CD4-positive, alpha-beta T cell treated with Interleukin-1 beta for 1 hour (primary cell): ENCODE data around the gene TRPV6.

Source experiments
- DNase-seq, 2 donors: peaks; one replicate each; pipeline ENCODE4 v3.0.0-alpha.2; 2020 to 2022

TRPV6 gene

DNA sequence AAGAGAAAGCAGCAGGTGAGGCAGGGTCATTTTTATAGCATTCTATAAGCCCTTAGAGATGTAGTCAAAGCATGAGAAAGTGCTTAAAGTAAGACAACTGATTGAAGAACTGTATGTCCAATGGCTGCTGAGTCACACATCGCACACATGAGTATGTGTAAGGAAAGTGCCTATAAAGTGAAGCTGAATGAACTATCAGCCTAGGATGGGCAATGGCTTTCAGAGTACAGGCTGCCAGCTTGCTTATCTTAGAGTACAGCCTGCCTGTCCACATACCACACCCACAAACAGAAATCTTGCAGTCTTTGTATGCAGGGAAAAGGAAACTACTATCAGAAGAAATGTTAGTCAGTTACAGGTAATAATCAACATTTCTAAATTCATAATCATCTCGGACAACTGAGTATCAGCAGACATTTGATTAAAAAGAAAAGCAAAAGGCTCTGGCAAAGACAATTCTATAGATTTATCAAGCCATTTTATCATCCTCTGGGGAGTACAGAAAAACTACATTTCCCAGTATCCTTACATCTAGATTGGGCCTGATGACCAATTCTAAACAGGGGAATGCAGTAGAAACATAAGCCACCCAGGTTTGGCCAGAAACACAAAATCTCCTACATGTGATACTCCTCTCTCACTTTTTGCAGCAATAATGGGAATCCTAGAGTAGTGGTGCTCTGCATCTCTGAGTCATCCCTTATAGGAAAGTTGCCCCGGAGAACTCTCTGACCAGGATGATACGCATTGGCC, 46.9 kb downstream of the TRPV6 start:
- DNase-seq: no peak

DNA sequence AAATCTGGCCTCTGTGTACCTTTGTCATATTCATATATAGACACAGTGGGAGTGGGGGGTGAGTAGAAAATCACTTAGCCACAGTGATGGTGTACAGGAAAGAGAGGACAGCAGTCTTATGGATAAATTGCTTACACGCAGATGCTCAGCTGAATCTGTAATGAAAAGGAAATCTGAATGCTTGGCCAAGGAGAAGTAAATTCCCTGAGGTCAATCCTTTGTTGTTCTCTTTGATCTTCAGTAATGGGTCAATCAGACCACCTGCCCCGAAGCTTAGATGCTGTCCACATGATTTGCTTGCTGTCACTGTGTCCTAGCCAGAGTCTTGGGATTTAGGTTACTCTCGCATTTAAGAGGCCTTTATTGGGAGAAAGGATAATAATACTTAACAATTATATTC, 49.1 kb downstream of the TRPV6 start:
- DNase-seq: no peak

DNA sequence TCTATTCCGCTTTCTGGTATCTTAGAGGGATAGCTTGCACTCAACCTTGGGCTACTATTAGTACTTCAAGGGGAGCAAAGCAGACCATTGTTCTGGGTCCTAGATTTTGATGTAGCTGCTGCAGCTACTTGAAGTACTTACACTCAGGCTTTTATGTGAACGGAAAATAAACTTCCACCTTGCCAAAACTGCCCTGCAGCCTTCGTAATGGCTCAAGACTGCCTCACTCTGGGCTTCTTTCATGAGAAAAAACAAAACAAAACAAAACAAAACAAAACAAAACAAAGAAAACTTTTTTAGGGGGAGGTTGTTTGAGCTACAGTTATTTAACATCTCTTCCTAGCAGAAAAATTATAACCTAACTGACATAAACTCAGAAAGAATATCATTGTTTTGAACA, 50.1 kb downstream of the TRPV6 start:
- peak in 1 of 2 donors; percentile 40 for DNase-seq

DNA sequence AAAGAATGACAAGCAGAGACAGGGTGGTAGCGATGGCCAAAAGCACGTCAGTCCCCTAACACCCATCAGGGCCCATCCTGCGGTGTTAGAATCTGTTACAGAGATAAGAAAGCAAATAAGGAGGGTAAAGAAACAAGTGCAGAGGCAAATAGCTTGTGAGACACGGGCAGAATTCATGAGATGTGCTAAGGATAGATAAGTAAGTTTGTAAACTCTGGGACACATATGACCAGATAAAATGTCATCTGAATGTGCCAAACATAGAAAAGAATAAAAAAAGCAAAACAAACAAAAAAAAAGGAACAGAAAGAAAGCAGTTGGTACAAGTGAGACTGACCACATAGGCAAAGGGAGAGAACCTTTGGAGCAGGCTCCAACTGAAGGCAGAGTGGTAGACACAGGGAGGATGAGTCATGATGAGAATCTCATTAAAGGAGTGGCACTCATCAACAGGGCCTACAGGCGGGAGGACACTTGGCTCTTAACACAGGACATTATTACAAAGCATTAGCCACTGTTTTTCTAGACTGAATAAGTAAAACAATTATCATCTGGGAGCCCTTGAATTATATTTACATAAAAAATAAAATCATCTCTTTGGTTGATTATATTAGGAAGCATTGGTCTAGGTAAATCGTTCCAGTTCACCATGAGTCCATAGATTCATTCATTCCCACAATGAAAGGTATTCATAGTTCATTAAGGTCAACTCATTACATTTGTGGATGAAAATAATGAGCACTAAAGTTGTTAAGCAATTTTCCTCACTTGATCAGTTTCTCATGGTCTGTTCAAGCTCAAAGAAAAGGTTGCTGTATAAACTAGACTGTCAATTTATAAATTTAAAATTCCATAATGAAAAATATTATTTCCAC, 52.1 kb downstream of the TRPV6 start:
- no peak for DNase-seq

DNA sequence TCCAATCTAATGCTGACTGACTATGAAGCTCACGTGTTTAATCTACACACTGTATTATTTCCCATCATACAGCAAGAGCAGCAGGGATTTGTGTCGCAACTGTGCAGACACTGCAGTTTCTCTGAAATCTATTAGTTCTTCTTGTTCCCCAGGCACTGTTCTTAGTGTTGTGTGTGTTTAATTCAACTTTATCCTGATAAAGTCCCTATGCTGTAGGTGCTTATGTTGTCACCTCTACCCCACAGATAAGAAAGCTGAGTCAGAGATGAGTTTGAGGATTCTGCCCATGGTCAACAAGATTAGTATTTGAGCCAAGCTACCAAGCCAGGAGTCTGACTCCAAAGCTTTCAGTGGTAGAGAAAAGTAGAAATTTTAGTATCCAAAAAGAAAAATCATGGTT, 53.1 kb downstream of the TRPV6 start:
- DNase-seq: no peak

DNA sequence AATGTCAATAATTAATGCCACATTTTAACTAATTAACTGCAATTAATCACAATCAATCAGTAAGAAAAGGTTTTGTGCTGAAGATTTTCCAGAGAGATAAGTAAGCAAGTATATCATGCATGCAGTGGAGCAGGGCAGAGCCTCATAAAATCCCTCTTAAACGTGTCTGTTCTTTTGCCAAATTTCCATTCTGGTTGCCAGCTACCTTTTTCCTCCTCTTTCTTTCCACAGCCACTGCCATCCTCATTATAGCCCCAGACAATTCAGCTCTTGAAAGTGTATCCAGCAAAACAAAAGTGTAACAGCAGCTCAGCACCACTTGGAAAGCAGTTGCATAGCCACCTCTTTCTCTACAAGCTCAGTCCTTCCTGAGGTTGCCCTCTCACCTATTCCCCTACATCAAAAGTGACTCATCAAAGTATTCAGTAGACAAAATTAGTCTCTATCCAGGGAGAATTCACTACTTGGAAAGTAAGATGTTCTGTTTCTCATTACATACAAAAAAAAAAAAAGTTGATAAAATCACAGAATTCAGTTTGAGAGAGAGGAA, 57.5 kb downstream of the TRPV6 start:
- no peak for DNase-seq

DNA sequence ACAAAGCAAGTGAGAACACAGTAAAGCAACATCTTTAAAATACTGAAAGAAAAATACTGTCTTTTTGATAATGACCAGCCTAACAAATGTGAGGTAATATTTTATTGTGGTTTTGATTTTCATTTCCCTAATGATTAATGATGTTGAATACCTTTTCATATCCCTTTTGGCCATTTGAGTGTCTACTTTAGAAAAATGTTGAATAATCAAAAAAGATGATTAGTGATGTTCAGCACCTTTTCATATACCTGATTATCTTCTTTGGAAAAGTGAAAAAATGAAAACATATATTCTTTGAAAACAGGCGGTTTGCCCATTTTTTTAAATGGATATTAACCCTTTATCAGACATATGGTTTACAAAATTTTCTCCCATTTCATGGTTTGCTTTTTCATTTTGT, 62.8 kb downstream of the TRPV6 start:
- DNase-seq: no peak
